ENCODE data around the gene HNRNPC.
A peak's percentile ranks its signal among the peaks of the same experiment; 100 is the strongest.

DNA sequence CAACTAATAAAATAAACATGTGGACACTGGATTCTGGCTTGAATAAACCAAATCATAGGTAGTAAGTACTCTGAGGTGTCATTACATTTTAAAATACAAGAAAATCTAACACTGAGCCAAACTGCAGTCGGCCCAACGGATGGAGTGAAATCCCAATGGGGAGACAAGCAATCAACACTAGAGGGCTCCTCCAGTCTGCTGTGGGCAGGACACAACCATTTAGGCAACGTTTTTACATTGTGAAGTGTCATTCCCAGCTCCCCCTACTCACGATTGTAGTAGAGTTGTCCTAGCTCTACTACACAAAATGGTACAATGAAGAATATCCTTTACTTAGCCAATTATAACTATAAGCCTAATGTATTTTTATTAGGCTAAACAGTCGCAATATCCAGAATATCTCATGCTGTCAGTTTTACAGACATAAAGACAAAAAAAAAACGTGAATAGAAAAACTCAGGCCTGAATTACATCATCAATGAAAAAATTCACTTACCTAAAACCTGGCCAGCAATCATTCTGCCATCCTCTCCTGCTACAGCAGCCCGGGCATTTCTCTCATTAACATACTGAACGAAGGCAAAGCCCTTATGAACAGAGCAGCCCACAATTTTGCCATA is 35.7 kb downstream of the HNRNPC start:
- TF ChIP-seq, protein P1, sequence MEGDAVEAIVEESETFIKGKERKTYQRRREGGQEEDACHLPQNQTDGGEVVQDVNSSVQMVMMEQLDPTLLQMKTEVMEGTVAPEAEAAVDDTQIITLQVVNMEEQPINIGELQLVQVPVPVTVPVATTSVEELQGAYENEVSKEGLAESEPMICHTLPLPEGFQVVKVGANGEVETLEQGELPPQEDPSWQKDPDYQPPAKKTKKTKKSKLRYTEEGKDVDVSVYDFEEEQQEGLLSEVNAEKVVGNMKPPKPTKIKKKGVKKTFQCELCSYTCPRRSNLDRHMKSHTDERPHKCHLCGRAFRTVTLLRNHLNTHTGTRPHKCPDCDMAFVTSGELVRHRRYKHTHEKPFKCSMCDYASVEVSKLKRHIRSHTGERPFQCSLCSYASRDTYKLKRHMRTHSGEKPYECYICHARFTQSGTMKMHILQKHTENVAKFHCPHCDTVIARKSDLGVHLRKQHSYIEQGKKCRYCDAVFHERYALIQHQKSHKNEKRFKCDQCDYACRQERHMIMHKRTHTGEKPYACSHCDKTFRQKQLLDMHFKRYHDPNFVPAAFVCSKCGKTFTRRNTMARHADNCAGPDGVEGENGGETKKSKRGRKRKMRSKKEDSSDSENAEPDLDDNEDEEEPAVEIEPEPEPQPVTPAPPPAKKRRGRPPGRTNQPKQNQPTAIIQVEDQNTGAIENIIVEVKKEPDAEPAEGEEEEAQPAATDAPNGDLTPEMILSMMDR (IDR thresholded peaks at IDR 0.05) = peak; percentile 37
- no peak for TF ChIP-seq EZH2phosphoT487 (IDR thresholded peaks at IDR 0.05)
- TF ChIP-seq EZH2 (IDR thresholded peaks at IDR 0.05) = no peak

Measured in neural progenitor cell (in vitro differentiated cells).